GM19455 (cell line): ENCODE data around the gene NR5A1.

Experiments used
- ATAC-seq: cut with Tn5 transposase; IDR thresholded peaks from one replicate; pipeline ENCODE4 v1.9.1; 2021; ENCODE audit not compliant: unreplicated experiment

NR5A1 gene

GRCh38 chr9:124506931-124507879, at the start of gene NR5A1:
Gene NR5A1, minus strand, starts transcription at chr9:124507399. Its CDS starts 4,004 bp downstream, at chr9:124503395.
- no peak for ATAC-seq

GRCh38 chr9:124555043-124555442, 47.8 kb upstream of the NR5A1 start:
- no peak for ATAC-seq

- ATAC-seq: no peak
Observed at GRCh38 chr9:124553738-124554137, 46.5 kb upstream of the NR5A1 start.

- no peak for ATAC-seq
Observed at GRCh38 chr9:124552273-124552605, 45.0 kb upstream of the NR5A1 start.

GRCh38 chr9:124551472-124552272, 44.5 kb upstream of the NR5A1 start:
- no peak for ATAC-seq

GRCh38 chr9:124550072-124550471, 42.9 kb upstream of the NR5A1 start:
- ATAC-seq: no peak

GRCh38 chr9:124549016-124549415, 41.8 kb upstream of the NR5A1 start:
- ATAC-seq: no peak

- no peak for ATAC-seq
Observed at GRCh38 chr9:124544535-124544934, 37.3 kb upstream of the NR5A1 start.

GRCh38 chr9:124541824-124542223, 34.6 kb upstream of the NR5A1 start:
- ATAC-seq: no peak

- ATAC-seq: no peak
Observed at GRCh38 chr9:124537926-124538325, 30.7 kb upstream of the NR5A1 start.

GRCh38 chr9:124535846-124536245, 28.6 kb upstream of the NR5A1 start:
- no peak for ATAC-seq

- ATAC-seq: no peak
Observed at GRCh38 chr9:124532897-124533296, 25.7 kb upstream of the NR5A1 start.

GRCh38 chr9:124531115-124531514, 23.9 kb upstream of the NR5A1 start:
- no peak for ATAC-seq

GRCh38 chr9:124530246-124530645, 23.0 kb upstream of the NR5A1 start:
- no peak for ATAC-seq

GRCh38 chr9:124527781-124528180, 20.6 kb upstream of the NR5A1 start:
- no peak for ATAC-seq

GRCh38 chr9:124526174-124526573, 19.0 kb upstream of the NR5A1 start:
- ATAC-seq: no peak

- ATAC-seq: no peak
Observed at GRCh38 chr9:124522121-124523098, 15.2 kb upstream of the NR5A1 start.

GRCh38 chr9:124521142-124521541, 13.9 kb upstream of the NR5A1 start:
- no peak for ATAC-seq

GRCh38 chr9:124520206-124520596, 13.0 kb upstream of the NR5A1 start:
- ATAC-seq: no peak

- ATAC-seq: no peak
Observed at GRCh38 chr9:124518116-124518515, 10.9 kb upstream of the NR5A1 start.

- ATAC-seq: no peak
Observed at GRCh38 chr9:124517600-124517999, 10.4 kb upstream of the NR5A1 start.
